Muscle of leg (tissue), 11 donors: Measurements from ENCODE around the gene SH3RF2. TPM values are rescaled to one million over a fixed set of nuclear protein-coding genes. Genes with fewer than 3 reads are reported as not detected.

Source experiments
- DNase-seq: peaks from one replicate; pipeline ENCODE4 v3.0.0; 2013
- H3K27ac ChIP-seq: one replicate; pipeline ENCODE4 v1.5.1; 2013; ENCODE audit warnings: mild to moderate bottlenecking, low read length, control low read depth
- H3K27me3 ChIP-seq: one replicate; pipeline ENCODE4 v1.6.1; 2013; ENCODE audit warnings: low read length; ENCODE audit not compliant: control insufficient read depth, insufficient read depth
- H3K36me3 ChIP-seq: one replicate; pipeline ENCODE4 v1.6.1; 2013; ENCODE audit warnings: low read length; ENCODE audit not compliant: control insufficient read depth, insufficient read depth
- H3K4me1 ChIP-seq: one replicate; pipeline ENCODE4 v1.6.1; 2013; ENCODE audit warnings: low read length; ENCODE audit not compliant: control insufficient read depth, insufficient read depth
- H3K4me3 ChIP-seq: one replicate; pipeline ENCODE4 v1.5.1; 2013; ENCODE audit warnings: low read length, control low read depth
- H3K9me3 ChIP-seq: replicated peaks from 2 replicates; pipeline ENCODE4 v1.6.1; 2013; ENCODE audit warnings: low read depth, low read length; ENCODE audit not compliant: control insufficient read depth
- WGBS: methylation state at CpG from one replicate; pipeline ENCODE4 v1.1.5; 2013; ENCODE audit warnings: missing lambda C conversion rate; ENCODE audit not compliant: insufficient coverage; 5-methylcytosine and 5-hydroxymethylcytosine counted together
- polyA plus RNA-seq, 8 donors: library from polyadenylated mRNA; unstranded; fragments of 120-200 nt; gene quantifications; one replicate each; pipeline versions ENCODE4 v1.2.1 to v1.2.3, GENCODE V29; 2013; ENCODE audit warnings: inconsistent platforms in 1 of 8, low replicate concordance in 1 of 8; ENCODE audit not compliant: insufficient read length in 8 of 8, insufficient read depth in 1 of 8
- total RNA-seq: library from RNA; stranded (reverse); fragments of 120-200 nt; gene quantifications from one replicate; pipeline ENCODE4 v1.2.4, GENCODE V29; 2013

SH3RF2 gene
- total and polyA plus RNA-seq, 9 donors = 3.8 to 12.9 (median 8.2) TPM

DNA sequence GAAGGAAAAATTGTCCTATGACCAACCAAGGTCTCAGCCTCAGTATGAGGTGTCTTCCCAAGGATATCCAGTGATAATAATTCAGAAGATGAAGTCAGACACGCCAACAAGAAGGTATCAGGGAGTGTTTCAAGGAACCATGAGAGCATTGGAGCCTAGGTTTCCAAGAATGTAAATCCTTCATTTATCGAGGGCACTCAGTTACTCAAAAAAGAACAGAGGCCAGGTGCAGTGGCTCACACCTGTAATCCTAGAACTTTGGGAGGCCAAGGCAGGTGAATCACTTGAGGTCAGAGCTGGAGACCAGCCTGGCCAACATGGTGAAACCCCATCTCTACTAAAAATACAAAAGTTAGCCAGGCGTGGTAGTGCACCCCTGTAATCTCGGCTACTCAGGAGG, 98.2 kb downstream of the SH3RF2 start:
- DNase-seq = no peak
- WGBS = 71% methylated on average over 3 of the region's 4 CpGs
- H3K27ac ChIP-seq = no peak overlapping the region
- no peaks in the 10 kb centered on the region for H3K9me3 ChIP-seq
- no peaks in the 10 kb centered on the region for H3K4me1 ChIP-seq
- H3K4me3 ChIP-seq = no peak overlapping the region
- H3K36me3 ChIP-seq = no peaks in the 10 kb centered on the region
- H3K27me3 ChIP-seq = no peaks in the 10 kb centered on the region

DNA sequence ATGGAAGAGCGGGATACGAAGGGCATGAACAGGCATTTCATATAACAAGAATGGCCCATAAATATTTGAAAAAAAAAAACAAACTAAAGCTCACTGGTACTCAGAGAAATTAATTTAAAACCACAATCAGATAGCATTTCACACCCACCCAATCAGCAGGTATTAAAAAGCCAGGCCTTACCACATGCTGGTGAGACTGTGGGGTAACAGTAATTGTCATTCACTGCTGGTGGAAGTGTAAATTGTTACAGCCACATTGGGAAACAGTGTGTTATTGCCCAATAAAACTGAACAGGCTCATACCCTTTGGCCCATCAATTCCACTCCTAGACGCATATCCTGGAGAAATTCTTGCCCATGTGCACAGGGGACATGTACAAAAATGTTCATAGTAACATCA, 103.0 kb downstream of the SH3RF2 start:
- H3K9me3 ChIP-seq = no peaks in the 10 kb centered on the region
- no peak overlapping the region for H3K4me3 ChIP-seq
- H3K36me3 ChIP-seq = no peaks in the 10 kb centered on the region
- no peaks in the 10 kb centered on the region for H3K4me1 ChIP-seq
- no peaks in the 10 kb centered on the region for H3K27me3 ChIP-seq
- H3K27ac ChIP-seq = no peak overlapping the region
- no CpG with 5 or more reads among the region's 3 CpGs for WGBS
- DNase-seq = no peak

DNA sequence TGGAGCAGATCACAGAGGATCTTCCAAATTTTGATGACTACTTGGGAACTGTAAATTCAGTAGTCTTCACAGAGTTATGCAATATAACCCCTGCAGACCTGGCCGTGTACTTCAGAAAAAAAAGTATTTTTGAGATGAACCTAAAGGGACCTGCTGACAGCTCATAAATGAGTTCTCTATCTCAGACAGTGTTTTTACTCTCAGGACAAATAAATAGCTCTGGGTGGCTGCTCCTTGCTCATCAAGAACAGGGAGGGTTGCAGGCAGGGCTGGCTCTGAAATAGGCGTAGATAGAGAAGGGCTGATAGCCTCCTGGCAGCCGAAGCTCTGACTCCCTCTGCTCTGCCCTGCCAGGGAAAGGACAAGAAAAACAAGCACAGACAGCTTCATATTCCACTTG, 104.1 kb downstream of the SH3RF2 start:
- Histone ChIP-seq H3K4me3 (no peak overlapping the region), H3K27ac (no peak overlapping the region), H3K9me3 (no peaks in the 10 kb centered on the region), H3K4me1 (no peaks in the 10 kb centered on the region), H3K27me3 (no peaks in the 10 kb centered on the region), H3K36me3 (no peaks in the 10 kb centered on the region)
- no peak for DNase-seq
- no CpG with 5 or more reads among the region's 3 CpGs for WGBS

DNA sequence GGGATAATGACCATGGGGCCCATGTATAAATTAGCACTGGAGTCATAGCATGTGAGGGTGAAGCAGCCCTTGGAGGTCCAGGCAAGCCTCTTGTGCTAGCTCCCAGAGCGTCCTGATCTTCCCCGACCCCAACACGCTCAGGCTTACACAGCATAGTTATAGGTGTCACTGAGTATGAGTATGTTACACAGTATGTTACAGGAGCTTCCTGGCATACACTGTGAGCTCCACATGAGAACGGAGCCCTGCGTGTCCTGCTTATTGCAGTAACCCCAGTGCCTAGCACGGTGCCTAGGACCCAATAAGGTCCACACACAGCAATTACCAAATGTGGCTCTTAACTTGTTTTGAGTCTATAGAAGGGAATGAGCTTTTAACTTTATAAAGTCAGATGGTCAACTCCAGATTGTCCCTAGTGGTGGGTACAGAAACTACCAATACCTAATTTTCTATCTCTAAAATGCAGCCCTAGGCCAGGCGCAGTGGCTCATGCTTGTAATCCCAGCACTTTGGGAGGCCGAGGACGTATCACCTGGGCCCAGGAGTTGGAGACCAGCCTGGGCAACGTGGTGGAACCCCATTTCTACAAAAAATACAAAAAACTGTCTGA, 104.9 kb downstream of the SH3RF2 start:
- no peak overlapping the region for H3K27ac ChIP-seq
- no peak for DNase-seq
- 81% methylated on average over 6 of the region's 10 CpGs for whole genome bisulfite sequencing

DNA sequence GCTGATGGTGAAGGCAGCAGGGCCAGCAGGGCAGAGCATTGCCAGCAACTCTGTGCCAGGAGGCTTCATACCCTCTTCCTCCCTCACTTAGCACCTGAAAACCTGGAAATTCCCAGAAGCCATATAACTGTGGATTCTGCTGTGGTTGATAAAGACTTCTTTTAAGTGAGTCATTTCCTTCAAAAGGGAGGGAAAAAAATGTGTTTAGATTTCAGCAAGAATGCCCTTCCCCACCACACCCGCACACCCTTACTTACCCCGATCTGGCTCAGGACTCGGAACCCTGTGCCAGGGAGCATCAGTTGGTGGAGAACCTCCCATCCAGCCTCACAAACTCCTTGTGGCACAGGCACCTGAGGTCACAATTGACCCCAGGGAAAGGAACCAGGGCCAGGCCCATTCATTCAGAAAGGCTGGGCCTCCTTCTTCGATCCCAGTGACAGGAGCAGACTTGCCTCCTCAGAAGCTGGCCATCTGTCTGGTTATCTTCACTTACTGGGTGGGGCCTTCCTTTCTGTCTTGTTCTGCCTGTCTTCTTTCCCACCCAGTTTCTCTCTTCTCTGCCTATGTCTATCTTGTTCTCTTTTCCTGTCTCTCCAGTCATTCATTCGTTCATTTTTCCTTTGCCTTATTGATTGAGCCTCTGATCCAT, 106.4 kb downstream of the SH3RF2 start:
- no peaks in the 10 kb centered on the region for H3K4me1 ChIP-seq
- H3K27ac ChIP-seq = no peak overlapping the region
- 88% methylated on average over 5 of the region's 5 CpGs for WGBS
- H3K9me3 ChIP-seq = no peaks in the 10 kb centered on the region
- no peaks in the 10 kb centered on the region for H3K36me3 ChIP-seq
- H3K4me3 ChIP-seq = no peak overlapping the region
- H3K27me3 ChIP-seq = no peaks in the 10 kb centered on the region
- DNase-seq = no peak

More for the DNA sequence above, 104.9 kb downstream of the SH3RF2 start:
- no peaks in the 10 kb centered on the region for H3K4me1 ChIP-seq
- no peaks in the 10 kb centered on the region for H3K9me3 ChIP-seq
- no peak overlapping the region for H3K4me3 ChIP-seq
- no peaks in the 10 kb centered on the region for H3K27me3 ChIP-seq
- H3K36me3 ChIP-seq = no peaks in the 10 kb centered on the region

DNA sequence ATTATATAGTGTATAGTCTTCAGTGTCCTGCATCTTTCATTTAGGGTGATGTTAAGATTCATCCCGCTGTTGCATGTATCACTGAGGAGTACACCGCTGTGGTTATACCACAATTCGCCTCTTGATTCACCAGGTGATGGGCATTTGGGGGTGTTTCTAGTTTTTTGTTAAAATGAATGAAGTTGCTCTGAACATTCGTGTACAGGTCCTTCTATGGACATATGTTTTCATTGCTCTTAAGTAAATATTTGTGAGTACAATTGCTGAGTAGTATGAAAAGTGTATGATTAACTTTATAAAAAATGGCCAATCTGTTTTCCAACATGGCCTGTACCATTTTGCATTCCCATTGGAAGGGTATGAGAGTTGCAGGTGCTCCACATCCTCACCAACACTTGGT, 107.3 kb downstream of the SH3RF2 start:
- 94% methylated on average over 3 of the region's 4 CpGs for WGBS
- no peak for DNase-seq
- no peaks in the 10 kb centered on the region for H3K27me3 ChIP-seq
- H3K9me3 ChIP-seq = no peaks in the 10 kb centered on the region
- no peak overlapping the region for H3K27ac ChIP-seq
- no peak overlapping the region for H3K4me3 ChIP-seq
- H3K36me3 ChIP-seq = no peaks in the 10 kb centered on the region
- no peaks in the 10 kb centered on the region for H3K4me1 ChIP-seq

DNA sequence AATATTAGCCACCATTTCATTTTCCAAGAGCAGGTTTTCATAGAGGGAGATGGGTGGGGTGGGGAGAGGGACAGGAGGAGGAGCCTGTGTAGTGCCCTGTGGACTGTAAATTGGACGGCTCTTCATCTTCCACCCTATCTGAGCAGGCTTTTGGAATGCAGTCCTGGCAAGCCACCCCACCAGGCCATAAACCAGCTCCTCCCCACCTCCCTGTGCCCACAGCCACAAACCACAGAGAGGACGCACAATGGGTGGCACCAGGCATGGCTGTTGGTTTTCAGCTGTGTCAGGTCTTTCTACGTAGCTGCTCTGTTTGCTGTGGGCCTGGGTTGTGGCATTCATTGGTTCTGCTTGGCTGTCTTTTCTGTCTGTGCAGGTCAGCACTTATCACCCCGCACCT, 111.0 kb downstream of the SH3RF2 start:
- Histone ChIP-seq H3K4me3 (no peak overlapping the region), H3K4me1 (no peaks in the 10 kb centered on the region), H3K27me3 (no peaks in the 10 kb centered on the region), H3K36me3 (no peaks in the 10 kb centered on the region), H3K27ac (no peak overlapping the region), H3K9me3 (no peaks in the 10 kb centered on the region)
- 83% methylated on average over 1 of the region's 4 CpGs for WGBS
- DNase-seq = no peak

DNA sequence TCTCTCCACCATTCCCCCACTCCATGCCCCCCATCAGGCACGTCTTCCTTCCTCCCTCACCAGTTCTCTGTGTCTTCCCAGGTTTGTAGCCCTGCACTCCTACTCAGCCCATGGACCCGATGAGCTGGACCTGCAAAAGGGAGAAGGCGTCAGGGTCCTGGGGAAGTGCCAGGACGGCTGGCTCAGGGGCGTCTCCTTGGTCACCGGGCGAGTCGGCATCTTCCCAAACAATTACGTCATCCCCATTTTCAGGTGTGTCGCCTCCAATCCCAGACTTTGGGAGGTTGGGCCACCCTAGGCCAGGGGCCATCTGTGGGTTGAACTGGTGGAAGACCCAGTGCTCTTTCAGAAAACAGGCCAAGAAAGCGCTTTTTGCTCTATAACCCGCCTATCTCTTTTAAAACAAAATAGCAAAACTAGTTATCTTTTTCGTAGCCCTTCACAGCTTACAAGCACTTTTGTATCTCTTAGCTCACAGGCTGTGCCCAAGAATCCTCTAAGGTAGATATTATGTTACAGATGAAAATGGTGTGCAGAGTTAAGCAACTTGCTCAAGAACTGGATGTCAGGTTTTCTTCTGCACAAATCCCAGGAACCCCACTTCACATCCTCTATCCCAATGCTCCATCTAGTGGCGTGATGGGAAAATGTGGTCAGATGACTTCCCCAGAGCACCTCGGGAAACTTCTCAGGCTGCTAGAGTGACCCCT, 112.8 kb downstream of the SH3RF2 start:
- H3K4me3 ChIP-seq = no peak overlapping the region
- DNase-seq = peak; percentile 71
- H3K27me3 ChIP-seq = no peaks in the 10 kb centered on the region
- WGBS = 71% methylated on average over 9 of the region's 15 CpGs
- no peak overlapping the region for H3K27ac ChIP-seq
- H3K4me1 ChIP-seq = no peaks in the 10 kb centered on the region
- no peaks in the 10 kb centered on the region for H3K9me3 ChIP-seq
- no peaks in the 10 kb centered on the region for H3K36me3 ChIP-seq

DNA sequence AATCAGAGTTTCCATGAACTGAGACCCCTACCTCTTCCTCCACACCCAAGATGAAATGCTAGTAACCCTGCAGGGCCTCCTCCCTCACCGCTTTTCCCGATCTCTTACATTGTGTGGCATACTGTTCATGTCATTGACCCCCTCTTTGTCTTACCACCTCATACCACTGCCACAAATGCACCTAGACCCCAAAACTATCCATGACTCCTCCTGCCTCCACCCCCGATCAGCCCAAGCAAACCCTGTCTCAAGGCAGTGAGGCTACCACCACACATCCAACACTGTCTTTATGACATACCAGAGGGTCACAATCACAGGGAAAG, 113.3 kb downstream of the SH3RF2 start:
- Histone ChIP-seq H3K9me3 (no peaks in the 10 kb centered on the region), H3K27me3 (no peaks in the 10 kb centered on the region), H3K36me3 (no peaks in the 10 kb centered on the region), H3K27ac (no peak overlapping the region), H3K4me1 (no peaks in the 10 kb centered on the region), H3K4me3 (no peak overlapping the region)
- DNase-seq = no peak
- WGBS = 39% methylated on average over 3 of the region's 3 CpGs

DNA sequence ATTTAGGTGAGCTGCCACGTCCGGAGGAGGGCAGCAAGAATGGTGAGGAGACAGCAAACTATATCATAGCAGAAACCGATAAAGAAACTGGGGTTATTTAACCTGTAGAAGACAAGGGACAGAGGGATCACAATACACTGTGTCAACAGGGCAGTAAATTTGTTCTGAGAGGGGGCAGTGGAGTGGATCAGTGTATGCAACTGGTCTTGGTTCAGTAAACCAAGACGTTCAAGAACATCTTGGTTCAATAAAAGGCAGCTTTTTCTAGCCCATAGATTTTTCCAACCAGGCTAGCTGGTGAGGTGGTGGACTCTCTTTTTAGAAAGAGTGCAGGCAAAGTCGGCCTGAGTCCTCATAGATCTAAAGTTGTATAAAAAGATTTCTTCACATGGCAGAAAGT, 113.7 kb downstream of the SH3RF2 start:
- 75% methylated on average over 4 of the region's 5 CpGs for WGBS
- DNase-seq = no peak
- Histone ChIP-seq H3K36me3 (no peaks in the 10 kb centered on the region), H3K4me1 (no peaks in the 10 kb centered on the region), H3K9me3 (no peaks in the 10 kb centered on the region), H3K4me3 (no peak overlapping the region), H3K27ac (no peak overlapping the region), H3K27me3 (no peaks in the 10 kb centered on the region)
